COLO829 (cell line): ENCODE measurements around the gene UGT1A9.
"Not testable (repeated sequence)": the region's sequence is repeated elsewhere in the genome, so short reads cannot be mapped to it uniquely, and the experiment has no call there.

Experiments used
- DNase-seq: peaks from one replicate; pipeline ENCODE4 v3.0.0; 2012; ENCODE audit warnings: low spot score

The UGT1A9 gene

DNA sequence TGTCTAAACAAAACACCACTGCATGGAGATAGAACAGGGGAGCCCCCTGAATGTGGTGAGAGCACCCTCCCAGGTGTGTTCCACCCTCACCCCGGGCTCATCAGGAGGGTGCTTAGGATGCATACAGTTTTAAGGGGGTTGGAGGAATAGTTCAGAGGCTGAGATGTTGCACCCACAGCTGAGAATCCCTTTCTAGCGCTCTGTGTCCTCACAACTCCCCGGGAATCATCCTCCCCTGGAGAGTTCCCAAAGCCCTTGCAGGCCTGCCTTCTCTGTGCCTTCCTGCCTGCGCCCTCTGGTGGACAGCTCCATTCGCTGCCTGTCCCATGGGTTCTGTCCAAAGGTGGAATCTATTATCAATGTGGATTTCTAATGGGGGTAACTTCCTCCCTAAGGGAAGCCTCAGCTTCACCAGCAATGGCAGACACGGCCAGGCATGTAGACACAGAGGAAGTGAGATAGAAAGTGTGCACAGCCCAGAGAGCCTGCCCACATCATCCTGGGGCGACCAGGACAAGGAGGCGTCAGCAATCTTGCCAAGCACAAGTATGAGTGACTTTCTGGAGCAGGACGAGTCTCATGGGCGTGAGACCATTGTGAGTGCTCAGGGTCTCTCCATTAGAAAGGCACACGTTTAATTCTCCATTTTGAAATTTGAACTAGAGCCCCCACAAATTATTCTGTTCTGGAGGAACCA lies 39.8 kb downstream of the UGT1A9 start:
- DNase-seq: peak; percentile 65

DNA sequence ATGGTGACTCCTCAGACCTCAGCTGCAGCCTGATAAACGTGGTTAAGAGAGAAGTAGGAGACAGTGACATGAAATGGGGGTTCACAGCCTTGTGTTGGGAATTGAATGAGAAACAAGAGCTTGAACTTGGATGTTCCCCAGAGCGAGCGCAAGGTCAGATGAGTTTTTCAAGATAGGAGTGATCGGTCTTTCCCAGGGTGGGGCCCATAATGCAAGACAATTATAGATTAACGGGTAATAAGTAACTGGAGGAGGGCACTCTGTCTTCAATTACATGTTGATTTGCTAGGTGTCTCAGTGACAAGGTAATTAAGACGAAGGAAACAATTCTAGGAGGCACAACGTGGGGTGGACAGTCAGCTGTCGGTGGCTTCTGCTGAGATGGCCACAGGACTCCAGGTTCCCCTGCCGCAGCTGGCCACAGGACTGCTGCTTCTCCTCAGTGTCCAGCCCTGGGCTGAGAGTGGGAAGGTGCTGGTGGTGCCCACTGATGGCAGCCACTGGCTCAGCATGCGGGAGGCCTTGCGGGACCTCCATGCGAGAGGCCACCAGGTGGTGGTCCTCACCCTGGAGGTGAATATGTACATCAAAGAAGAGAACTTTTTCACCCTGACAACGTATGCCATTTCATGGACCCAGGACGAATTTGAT lies 41.0 kb downstream of the UGT1A9 start, which contains the start of gene UGT1A5:
Gene UGT1A5 (plus strand): TSS at position 297 of the 651 bp plus-strand sequence. CDS start 85 bp downstream, at position 382.
- no peak for DNase-seq

DNA sequence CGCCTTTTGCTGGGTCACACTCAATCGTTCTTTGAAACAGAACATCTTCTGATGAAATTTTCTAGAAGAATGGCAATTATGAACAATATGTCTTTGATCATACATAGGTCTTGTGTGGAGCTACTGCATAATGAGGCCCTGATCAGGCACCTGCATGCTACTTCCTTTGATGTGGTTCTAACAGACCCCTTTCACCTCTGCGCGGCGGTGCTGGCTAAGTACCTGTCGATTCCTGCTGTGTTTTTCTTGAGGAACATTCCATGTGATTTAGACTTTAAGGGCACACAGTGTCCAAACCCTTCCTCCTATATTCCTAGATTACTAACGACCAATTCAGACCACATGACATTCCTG lies 41.5 kb downstream of the UGT1A9 start:
- no peak for DNase-seq

DNA sequence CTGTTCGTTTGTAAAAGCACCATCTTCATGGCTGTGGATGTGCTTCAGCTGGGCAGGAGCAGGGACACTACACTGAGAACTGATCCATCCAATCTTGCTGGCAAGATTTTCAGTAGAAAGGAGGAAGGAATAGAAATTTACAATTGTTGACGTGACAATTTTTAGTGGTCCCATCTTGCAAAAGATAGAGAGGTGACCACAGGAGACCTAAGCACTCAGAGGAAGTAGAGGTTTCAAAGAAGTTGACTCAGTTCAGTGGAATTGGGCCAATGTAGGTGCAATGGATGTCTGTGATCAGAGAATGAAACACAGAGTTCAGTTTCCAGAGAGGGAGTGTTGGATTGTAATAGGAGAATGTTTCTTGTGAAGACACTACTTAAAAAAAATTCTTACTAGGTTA lies 42.4 kb downstream of the UGT1A9 start:
- DNase-seq: no peak

DNA sequence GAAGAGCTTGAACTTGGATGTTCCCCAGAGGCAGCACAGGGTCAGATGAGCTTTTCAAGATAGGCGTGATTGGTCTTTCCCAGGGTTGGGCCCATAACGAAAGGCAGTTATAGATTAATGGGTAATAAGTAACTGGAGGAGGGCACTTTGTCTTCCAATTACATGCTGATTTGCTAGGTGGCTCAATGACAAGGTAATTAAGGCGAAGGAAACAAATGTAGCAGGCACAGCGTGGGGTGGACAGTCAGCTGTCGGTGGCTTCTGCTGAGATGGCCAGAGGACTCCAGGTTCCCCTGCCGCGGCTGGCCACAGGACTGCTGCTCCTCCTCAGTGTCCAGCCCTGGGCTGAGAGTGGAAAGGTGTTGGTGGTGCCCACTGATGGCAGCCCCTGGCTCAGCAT lies 46.9 kb downstream of the UGT1A9 start, which contains the start of gene UGT1A4:
Gene UGT1A4 (plus strand): TSS at position 185 of the 400 bp plus-strand sequence. CDS start 85 bp downstream, at position 270.
- DNase-seq: no peak

DNA sequence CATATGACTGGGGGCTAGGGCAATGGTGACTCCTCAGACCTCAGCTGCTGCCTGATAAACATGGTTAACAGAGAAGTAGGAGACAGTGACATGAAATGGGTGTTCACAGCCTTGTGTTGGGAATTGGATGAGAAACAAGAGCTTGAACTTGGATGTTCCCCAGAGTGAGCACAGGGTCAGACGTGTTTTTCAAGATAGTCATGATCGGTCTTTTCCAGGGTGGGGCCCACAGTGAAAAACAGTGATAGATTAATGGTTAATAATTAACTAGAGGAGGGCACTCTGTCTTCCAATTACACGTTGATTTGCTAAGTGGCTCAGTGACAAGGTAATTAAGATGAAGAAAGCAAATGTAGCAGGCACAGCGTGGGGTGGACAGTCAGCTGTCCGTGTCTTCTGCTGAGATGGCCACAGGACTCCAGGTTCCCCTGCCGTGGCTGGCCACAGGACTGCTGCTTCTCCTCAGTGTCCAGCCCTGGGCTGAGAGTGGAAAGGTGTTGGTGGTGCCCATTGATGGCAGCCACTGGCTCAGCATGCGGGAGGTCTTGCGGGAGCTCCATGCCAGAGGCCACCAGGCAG lies 57.1 kb downstream of the UGT1A9 start, which contains the start of gene UGT1A3:
Gene UGT1A3 (plus strand): TSS at position 320 of the 579 bp plus-strand sequence. CDS start 85 bp downstream, at position 405.
- no peak for DNase-seq

DNA sequence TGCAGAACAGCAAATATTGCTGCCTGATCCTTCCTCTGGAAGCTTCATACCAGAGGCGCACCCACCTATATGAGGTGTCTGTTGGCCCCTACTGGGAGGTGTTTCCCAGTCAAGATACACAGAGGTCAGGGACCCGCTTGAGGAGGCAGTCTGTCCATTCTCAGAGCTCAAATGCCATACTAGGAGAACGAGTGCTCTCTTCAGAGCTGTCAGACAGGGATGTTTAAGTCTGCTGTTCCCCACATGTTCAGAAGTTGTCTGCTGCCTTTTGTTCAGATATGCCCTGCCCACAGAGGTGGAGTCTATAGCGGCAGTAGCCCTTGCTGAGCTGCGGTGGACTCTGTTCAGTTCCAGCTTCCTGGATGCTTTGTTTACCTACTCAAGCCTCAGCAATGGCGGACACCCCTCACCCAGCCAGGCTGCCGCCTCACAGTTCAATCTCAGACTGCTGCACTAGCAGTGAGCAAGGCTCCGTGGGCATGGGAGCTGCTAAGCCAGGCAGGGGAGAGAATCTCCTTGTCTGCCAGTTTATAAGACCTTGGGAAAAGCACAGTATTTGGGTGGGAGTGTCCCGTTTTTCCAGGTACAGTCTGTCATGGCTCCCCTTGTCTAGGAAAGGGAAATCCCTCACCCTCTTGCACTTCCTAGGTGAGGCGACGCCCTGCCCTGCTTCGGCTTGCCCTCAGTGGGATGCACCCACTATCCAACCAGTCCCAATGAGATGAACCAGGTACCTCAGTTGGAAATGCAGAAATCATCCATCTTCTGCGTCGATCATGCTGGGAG lies 65.4 kb downstream of the UGT1A9 start:
- DNase-seq: not testable (repeated sequence)

DNA sequence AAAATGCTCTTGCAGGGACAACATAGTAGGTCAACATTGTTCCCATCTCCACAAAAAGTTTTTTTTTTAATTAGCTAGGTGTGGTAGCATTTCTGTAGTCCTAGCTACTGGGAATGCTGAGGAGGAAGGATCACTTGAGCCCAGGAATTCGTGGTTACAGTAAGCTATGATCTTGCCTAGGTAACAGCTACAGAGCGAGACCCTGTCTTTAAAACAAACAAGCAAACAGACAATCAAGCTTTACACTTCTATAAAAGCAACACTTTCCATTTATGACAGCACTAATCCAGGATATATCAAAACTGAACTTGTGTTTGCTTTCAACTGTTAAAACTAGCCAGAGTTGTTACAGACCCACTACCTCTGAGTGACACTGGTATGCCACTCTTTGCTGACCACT lies 69.2 kb downstream of the UGT1A9 start:
- DNase-seq: no peak

DNA sequence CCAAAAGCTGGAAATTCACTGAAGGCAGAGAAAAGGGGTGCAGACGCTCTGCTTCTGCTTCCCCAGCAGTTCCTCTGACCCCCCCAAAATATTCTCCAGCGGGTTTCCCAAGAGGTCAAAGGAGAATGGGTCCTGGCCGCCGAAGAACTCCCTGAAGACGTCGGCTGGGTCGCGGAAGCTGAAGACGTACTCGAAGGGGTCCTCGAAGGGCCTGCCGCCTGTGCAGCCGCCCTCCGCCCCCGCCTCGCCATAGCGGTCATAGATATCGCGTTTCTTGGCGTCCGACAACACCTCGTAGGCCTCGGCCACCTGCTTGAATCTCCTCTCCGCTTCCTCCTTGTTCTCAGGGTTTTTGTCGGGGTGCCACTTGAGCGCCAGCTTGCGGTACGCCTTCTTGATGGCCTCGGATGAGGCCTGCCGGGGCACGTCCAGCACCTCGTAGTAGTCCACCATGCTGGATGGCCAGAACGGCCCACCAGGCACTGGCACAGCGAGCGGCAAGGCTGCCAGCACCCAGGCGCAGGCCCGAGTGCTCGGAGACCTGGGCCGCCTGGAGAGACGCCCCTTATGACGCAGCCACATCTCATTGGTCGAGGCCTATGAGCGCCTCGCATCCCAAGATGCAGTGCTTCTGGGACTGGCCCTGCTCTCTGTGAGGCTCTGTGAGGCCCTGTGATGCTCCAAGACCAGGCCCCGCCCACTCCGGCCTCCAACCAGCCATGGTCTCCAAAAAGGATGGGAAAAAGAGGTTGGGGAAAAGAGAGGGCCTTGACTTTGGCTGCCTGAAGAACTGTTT lies 72.0 kb downstream of the UGT1A9 start:
- DNase-seq: no peak

DNA sequence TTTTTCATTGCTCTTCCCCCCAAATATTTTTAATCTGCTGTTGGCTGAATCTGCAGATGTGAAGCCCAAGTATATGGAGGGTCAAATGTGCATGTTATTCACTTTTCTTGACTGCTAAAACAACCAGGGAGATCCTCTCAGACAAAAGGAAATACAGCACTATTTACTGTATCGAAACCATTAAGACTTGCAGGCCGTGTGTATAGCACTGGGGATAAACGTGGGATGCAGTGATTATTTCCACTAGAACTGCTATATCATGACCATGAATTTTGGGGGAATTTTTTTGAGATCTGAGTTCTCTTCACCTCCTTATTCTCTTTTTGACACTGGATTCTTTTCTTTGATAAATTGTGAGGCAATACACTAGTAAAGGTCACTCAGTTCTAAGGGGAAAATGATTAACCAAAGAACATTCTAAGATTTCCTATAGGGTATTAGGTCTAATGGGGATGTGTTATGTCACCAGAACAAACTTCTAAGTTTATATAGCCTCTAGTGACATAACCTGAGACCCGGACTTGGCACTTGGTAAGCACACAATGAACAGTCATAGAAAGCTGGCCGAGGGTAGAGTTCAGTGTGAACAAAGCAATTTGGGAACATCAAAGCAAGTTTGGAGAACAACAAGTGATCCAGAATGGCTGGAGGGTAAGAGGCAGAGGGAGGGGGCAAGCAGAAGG lies 73.5 kb downstream of the UGT1A9 start:
- no peak for DNase-seq

DNA sequence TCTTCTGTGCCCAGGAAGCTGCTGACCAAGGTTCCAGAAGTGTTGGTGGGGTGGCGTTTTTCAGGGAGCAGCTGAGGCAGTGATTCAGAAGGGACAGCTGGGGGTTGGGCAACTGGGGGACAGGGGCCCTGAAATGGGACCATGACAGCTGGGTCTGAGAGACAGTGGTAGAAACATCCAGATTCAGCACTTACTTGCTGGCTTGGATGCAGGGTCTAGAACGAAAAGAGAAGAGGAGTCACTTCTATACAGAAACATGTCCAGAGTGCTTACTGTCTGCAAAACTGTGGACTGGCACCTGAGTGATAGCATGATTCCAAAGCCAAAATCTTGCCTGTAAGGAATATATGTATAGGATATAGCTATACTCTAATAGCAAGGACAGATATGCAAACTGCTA lies 74.1 kb downstream of the UGT1A9 start:
- DNase-seq: not testable (repeated sequence)

DNA sequence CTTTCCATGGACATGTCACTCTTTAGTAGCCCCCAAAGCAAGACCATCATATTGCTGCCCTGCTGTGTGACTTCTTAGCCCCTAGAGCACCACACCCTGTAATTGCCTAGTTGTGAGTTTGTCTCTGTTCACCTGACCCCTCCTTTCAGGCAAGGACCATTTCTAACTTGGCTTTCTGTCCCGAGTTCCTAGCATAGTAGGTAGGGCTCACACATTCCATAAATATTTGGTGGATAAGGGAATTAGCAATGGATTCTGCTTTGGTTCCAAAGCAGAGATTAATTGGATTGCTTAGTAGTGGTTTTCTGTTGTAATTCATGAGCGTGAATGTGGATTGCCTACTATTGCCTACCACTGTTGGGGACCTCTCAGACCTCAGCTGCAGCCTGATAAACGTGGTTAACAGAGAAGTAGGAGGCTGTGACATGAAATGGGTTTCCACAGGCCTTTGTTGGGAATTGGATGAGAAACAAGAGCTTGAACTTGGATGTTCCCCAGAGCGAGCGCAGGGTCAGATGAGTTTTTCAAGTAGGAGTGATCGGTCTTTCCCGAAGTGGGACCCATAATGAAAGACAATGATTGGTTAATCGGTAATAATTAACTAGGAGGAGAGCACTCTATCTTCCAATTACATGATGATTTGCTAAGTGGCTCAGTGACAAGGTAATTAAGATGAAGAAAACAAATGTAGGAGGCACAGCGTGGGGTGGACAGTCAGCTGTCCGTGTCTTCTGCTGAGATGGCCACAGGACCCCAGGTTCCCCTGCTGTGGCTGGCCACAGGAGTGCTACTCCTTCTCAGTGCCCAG lies 75.0 kb downstream of the UGT1A9 start:
- DNase-seq: no peak

DNA sequence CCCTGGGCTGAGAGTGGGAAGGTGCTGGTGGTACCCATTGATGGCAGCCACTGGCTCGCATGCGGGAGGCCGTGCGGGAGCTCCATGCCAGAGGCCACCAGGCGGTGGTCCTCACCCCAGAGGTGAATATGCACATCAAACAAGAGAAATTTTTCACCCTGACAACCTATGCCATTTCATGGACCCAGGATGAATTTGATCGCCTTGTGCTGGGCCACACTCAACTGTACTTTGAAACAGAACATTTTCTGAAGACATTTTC lies 75.5 kb downstream of the UGT1A9 start:
- DNase-seq: no peak

DNA sequence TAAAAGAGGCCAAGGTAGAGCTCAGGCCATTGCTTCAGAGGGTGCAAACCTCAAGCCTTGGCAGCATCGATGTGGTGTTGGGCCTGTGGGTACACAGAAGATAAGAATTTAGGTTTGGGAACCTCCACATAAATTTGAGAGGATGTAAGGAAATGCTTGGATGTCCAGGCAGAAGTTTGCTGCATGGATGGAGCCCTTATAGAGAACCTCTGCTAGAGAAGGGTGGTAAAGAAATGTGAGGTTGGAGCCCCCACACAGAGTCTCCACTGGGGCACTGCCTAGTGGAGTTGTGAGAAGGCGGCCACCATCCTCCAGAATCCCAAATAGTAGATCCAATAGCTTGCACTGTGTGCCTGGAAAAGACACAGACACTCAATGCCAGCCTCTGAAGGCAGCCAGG lies 79.0 kb downstream of the UGT1A9 start:
- DNase-seq: not testable (repeated sequence)

DNA sequence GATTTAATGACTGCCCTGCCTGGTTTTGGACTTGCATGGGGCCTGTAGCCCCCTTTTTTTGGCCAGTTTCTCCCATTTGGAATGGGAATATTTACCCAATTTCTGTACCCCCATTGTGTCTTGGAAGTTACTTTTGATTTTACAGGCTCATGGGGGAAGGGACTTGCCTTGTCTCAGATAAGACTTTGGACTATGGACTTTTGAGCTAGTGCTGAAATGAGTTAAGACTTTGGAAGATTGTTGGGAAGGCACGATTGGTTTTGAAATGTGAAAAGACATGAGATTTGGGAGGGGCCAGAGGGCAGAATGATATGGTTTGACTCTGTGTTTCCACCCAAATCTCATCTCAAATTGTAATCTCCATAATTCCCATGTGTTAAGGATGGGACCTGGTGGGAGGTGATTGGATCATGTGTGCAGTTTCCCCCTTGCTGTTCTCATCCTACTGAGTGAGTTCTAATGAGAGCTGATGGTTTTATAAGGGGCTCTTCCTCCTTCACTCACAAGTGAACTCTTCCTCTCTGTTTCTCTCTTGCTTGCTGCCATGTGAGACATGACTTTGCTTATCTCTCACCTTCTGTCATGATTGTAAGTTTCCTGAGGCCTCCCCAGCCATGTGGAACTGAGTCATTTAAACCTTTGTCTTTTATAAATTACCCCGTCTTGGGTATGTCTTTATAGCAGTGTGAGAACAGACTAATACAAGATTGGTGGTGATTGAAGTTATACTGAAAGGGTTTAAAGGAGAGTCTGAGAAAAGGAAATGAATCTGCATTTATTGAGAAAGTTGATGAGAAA lies 79.7 kb downstream of the UGT1A9 start:
- not testable (repeated sequence) for DNase-seq

DNA sequence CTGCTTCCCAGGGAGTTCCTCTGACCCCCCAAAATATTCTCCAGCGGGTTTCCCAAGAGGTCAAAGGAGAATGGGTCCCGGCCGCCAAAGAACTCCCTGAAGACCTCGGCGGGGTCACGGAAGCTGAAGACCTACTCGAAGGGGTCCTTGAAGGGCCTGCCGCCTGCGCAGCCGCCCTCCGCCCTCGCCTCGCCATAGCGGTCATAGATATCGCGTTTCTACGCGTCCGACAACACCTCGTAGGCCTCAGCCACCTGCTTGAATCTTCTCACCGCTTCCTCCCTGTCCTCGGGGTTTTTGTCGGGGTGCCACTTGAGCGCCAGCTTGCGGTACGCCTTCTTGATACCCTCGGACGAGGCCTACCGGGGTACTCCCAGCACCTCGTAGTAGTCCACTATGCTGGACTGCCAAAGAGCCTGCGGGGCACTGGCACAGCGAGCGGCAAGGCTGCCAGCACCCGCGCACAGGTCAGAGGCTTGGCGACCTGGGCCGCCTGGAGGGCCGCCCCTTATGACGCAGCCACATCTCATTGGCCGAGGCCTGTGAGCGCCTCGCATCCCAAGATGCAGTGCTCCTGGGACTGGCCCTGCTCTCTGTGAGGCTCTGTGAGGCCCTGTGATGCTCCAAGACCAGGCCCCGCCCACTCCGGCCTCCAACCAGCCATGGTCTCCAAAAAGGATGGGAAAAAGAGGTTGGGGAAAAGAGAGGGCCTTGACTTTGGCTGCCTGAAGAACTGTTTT lies 83.3 kb downstream of the UGT1A9 start:
- DNase-seq: no peak

DNA sequence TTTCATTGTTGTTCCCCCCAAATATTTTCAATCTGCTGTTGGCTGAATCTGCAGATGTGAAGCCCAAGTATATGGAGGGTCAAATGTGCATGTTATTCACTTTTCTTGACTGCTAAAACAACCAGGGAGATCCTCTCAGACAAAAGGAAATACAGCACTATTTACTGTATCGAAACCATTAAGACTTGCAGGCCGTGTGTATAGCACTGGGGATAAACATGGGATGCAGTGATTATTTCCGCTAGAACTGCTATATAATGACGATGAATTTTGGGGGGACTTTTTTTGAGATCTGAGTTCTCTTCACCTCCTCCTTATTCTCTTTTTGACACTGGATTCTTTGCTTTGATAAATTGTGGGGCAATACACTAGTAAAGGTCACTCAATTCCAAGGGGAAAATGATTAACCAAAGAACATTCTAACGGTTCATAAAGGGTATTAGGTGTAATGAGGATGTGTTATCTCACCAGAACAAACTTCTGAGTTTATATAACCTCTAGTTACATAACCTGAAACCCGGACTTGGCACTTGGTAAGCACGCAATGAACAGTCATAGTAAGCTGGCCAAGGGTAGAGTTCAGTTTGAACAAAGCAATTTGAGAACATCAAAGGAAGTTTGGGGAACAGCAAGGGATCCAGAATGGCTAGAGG lies 84.9 kb downstream of the UGT1A9 start:
- no peak for DNase-seq

DNA sequence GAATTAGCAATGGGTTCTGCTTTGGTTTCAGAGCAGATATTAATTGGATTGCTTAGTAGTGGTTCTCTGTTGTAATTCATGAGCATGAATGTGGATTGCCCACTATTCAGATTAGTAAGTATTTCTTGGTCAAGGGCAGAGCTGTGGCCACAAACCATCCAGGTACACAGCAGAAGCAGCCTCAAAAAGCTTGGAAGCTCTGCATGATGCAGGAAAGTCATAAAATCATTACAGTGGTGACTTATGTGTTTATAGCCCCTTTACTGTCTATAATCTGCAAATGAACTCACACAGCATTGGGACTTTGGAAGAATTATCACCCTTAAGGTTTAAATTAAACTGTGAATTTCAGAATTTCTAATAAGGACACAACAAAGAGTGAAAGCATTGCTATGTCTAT lies 86.4 kb downstream of the UGT1A9 start:
- DNase-seq: no peak
